GM19025 (cell line): ENCODE measurements around the gene NPR2.

Experiments
- ATAC-seq: cut with Tn5 transposase; IDR thresholded peaks from one replicate; pipeline ENCODE4 v1.9.1; 2021; ENCODE audit warnings: mild to moderate bottlenecking, low read depth, moderate library complexity; ENCODE audit not compliant: unreplicated experiment

The NPR2 gene

DNA sequence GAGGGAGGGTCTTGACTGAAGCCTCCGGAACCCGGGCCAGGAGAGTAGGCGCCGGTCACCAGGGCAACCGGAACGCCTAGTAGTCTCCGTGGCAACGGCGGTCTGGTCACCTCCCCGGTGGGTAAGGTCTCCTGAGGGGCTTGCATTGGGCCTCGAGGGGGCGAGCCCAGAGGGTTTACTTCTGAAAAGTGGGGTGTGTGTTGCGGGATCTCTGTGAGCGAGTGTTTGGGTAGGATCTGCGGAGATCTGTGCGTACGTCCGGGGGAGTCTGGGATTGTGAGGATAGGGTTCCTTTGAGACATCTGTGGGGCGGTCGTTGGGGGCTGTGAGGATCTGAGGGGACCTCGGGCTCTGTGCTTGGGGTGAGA is 37.3 kb downstream of the NPR2 start, which contains the start of gene FAM221B:
TSS of gene FAM221B (minus strand) at position 17 of the 368 bp plus-strand sequence. CDS start 2,571 bp downstream, outside the sequence.
- no peak for ATAC-seq

DNA sequence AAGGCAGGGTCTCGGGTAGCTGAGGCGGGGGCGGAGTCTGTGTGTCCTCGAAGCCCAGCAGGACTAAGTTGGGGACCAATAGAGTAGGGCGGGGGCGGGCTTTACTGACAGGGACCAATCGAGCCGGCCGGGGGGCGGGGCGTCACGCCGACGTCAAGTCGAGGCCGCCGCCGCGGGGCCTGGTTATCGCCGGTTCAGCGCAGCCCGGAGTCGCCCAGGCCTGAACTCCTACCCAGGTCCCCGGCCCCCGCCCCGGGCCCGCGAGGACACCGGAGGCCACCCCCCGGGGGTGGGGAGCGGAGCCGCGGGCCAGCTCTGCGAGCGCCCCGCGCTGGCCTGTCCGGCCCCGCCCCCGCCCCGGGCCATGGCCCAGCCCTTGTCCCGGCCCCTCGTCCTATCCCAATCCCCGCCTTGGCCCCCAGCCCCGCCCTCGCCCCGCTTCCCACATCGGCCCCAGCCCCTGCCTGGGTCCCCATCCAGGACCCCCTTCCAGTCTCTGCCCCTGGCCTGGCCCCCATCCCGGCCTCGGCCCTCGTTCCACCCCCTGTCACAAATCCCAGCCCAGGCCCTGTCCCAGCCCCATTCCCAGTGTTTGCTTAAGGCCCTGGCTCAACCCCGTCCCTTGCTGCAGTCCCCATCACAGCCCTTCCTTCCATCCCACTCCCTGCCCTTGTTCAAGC is 37.8 kb downstream of the NPR2 start, which contains the start of gene TMEM8B:
TSS of gene TMEM8B (plus strand) at position 145 of the 680 bp plus-strand sequence. CDS start at position 365, 220 bp downstream.
- ATAC-seq = peak; percentile 78

DNA sequence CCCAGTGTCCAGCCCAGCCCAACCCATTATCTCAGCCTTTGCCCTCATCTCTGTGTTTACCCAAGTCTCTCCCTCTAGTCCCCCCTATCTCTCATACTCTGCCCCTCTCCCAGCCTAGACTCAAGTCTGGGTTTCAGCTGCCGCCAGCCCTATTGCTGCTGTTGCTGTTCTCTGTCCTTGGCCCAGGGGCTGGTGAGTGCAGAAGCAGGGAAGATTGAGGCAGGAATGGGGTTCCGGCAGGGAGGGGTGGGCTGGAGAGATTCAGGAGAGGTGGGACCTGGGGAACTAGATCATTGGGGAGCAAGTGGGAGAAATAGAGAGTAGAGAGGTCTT is 38.3 kb downstream of the NPR2 start:
- no peak for ATAC-seq

DNA sequence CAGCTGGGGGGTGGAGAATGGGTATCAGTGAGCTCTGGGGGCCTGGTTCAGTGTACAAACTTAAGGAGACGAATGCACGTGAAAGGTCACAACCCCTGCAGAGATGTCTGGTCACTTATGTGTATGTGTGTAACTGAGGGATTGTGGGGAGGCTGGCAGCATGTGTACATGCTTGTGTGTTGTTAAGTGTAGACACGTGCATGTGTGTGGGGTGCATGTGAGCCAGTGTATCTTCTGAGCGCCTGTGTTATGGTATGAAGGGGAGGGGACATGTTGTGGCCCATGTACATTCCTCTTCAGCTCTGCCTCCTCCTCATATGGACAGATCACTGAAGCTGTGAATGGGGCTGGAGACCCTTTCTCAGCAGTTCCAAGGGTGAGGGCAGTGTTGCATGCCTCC is 39.6 kb downstream of the NPR2 start:
- no peak for ATAC-seq

DNA sequence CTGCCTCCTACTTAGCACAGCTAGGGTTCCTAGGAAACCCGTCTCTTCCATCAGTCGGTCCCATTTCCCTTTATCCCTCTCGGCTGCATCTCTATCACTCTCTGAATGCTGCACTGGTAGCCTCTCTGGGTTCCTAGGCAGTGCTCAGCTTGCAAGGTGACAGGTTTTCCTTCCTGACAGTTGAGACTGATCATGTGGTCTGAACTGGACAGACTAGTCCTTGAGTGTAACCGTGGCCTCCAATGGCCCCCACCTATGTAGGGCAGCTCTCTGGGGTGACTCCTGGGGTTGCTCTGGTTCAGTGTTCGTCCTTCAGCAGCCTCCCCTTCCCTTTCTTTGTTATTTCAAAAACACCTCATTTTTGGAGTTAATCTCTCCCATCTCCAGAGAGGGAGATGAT is 41.4 kb downstream of the NPR2 start:
- no peak for ATAC-seq

DNA sequence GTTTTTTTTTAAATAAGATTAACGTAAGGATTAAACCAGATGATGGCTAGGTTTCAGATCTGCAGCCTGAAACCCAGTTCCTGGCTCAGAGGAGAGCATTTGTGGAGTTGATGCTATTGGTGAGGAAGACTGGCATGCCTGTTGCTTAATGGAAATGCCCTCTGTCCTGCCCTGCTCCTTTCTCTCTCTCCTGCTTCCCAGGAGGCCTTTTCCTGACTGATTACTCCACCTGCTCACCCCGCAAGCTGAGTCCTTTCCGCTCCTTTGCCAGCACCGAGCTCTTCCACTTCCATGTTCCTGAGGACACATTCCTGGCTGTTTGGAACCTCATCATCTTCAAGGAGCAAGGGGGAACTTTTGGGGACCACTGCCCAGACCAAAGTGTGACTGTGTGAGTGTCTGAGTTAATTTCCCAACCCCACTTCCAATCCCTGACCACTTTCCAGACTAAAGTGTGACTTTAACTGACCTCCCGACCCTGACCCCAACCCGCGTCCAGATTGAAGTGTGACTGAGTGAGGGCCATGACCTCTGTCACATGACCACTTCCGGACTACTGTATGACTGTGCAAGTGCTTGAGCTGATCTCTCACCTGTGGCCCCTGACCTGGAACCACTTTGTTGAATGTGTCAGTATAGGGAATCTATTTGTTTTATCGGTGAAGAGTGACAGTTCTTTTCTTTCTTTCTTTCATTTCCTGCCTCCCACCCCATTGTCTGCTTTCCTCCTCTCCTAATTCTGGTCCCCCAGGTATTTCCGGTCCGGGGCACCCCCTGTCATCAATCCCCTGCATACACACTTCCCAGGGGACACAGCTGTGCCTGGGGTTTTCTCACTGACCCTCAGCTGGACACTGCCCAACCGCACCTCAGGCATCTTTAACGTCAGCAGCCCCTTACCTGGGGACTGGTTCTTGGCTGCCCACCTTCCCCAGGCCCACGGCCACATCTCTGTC is 43.1 kb downstream of the NPR2 start:
- no peak for ATAC-seq

DNA sequence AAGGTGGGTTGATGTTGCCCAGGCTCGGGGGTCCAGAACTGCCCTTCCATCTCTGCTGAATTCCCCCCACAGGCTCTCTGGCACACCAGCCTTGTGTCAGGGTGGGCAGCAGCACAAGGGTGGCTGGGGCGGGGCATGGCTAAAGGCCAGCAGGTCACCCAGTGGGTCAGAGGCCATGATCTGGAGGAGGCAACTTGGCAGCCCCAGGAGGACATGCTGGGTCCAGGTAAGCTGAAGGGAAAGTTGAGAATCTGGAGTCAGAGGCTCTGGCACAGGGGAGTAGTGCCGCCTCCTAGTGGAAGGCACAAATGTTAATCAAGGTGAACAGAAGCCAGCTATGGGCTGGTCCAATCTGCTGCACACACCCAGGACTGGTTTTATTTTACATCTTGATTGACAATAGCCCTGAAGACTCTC is 43.8 kb downstream of the NPR2 start:
- no peak for ATAC-seq

DNA sequence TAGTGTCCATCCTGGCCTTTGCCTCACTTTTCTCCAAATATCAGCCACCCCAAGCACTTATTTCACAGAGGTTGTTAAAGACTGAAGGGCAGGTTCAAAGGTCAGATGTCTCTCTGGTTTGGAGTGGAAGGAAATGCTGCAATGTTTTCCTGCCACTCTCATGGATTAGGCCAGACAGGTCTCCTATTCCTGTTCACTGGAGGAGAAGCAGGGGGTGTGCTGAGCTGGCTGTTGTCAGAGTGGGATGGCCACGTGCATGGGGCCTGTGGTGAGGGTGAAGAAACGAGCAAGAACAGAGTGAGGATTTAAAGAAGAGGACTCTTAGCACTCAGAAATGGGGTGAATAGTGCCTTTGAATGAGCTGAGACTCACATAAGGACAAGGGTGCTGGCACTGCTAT is 44.4 kb downstream of the NPR2 start:
- ATAC-seq = no peak

DNA sequence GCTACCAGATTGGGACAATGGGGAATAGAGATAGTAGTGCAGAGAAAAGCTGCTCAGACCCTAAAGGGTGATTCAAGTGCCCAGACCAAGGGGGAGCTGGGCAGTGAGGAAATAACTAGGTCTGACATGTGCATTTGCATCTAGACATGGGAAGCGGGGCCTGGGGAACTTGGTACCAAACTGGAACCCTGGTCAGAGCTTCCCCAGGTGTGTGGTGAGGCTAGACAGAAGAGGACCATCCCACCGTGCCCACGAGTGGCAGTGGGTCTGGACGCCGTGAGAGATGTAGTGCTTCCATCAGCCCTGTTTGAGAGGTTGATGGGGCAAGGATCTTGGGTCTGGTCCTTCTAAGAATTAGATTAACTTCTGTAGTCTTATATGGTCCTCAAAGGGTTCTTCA is 45.2 kb downstream of the NPR2 start:
- ATAC-seq = no peak

DNA sequence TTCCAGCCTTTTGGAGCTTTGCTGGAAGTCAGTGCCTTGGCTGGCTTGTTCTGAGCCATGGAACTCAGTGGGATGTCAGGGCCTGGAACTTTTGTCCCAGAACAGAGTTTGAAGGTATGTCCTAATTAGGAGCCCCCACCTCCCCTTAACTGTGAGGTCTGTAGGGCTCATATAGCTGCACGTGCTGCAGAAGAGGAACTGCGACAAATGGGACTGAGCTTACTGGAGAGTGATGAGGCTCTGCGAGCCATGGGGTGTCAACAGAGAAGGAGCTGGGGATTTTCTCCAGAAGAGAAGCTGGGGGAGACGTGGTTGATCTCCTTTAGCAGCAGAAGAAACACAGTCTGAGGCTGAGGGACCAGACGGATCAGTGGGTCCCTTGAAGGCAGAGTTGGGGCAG is 48.5 kb downstream of the NPR2 start:
- no peak for ATAC-seq

DNA sequence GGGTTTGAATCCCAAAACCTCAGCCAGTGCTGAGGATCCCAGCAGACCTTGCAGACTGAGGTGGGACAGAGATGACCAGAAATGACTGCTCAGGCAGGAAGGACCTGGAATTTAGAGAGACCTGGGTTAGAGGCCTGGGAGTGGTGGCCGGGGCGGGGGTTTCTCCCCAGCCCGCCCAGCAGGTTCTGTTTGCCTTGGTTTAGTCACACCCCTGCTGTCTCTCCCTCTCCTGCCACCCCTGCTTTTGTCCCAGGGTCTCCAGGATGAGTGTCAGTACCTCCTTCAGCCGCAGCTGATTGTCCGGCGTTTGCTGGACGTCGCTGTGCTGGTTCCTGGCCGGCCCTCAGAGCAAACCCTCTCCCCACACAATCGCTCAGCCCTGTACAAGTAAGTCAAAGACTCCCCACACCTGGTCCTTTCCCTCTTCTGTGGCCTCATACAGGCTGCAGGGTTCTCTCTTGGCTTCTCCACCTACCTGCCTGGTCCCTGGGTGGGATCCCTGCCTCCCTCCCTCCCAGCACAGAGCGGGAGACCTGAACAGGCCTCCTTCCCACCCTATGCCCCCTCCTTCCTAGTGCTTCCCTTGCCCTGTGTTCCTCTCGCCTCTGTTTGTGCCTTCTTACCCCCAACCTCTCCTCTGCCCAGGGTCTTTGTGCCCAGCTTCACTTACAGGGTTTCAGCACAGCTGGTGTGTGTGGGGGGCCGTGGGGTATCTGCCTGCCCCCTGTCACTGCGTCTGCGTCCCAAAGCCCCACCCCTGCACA is 49.7 kb downstream of the NPR2 start:
- no peak for ATAC-seq

DNA sequence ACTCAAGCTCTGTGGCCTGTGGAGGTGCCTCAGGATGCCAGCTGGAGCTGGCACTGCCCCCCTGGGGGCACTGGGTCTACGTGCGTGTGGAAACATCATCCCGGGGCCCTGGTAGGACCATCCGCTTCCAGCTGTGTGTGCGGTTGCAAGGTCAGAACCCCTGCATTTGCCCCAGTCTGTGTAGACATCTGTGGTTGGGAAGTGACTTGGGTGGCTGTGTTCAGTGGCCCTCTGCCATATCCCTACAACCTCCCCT is 50.2 kb downstream of the NPR2 start:
- ATAC-seq = no peak

DNA sequence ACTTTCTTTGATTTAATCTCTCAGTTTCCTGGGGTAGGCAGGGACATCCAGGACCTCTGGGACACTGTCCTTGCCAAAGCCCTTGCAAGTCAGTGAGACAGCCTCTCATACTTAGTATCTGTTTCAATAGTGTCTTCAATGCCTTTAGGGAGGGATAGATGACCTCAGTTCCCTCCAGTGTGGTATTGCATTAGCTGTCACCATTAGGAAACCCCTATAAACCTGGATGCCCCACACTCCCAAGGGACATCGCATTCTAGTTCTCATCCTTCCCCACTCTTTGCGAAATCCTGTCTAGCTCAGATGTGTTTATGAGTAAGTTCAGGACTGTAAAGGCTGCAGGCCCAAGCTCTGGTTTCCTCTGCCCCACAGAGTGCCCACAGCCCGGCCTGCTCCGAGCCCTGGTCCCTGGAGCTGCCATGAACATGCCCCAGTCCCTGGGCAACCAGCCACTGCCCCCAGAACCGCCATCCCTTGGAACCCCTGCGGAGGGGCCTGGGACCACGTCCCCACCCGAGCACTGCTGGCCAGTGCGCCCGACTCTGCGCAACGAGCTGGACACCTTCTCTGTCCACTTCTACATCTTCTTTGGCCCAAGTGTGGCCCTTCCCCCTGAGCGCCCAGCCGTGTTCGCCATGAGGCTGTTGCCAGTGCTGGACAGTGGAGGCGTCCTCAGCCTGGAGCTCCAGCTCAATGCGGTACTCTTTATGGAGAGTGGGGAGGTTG is 50.8 kb downstream of the NPR2 start:
- no peak for ATAC-seq

DNA sequence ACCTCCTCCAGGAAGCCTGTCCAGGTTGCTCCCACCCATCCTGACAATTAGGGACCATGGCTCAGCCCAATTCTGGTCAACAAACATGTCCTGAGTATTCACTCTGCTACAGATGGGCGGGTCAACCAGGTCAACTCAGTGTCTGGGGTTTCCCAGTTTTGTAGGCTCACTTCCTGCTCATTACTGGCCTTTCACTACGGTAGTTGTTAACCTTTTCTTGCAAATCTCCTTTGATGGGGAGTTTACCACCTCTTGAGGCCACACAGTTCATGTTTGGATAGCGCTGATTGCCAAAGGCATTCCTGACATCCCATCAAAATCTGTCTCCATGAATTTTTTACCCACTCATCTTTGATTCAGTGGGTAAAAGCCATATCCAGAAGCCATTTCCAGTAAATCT is 51.4 kb downstream of the NPR2 start:
- peak; percentile 78 for ATAC-seq

DNA sequence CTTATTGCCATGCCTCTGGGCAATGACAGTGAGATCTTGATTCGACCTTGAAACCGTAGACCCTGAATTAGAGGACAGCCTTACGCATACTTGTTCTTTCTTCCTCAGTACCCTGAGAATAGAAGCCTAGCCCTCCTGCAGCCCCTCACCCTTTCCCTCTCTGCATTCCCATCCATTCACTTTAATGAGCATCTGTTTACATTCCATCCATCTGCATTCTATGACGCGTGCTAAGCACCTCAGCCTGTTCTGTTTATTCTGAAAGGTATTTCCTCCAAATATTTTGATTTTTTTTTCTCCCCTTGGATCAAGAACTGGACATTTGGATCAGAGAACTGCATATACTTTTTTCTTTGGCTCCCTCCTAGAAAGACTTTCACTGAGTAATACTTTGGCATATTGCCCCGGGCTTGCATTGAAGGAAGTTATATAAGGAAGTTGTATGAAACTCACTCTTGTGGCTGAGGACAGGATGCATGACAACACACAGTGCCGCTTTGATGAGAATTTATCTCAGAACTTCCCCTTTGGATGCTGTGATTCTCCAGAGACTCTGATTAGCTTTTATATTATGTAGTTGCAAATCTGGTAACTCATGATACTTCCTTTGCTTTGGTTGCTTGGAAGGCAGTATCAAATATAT is 53.4 kb downstream of the NPR2 start:
- ATAC-seq = no peak

DNA sequence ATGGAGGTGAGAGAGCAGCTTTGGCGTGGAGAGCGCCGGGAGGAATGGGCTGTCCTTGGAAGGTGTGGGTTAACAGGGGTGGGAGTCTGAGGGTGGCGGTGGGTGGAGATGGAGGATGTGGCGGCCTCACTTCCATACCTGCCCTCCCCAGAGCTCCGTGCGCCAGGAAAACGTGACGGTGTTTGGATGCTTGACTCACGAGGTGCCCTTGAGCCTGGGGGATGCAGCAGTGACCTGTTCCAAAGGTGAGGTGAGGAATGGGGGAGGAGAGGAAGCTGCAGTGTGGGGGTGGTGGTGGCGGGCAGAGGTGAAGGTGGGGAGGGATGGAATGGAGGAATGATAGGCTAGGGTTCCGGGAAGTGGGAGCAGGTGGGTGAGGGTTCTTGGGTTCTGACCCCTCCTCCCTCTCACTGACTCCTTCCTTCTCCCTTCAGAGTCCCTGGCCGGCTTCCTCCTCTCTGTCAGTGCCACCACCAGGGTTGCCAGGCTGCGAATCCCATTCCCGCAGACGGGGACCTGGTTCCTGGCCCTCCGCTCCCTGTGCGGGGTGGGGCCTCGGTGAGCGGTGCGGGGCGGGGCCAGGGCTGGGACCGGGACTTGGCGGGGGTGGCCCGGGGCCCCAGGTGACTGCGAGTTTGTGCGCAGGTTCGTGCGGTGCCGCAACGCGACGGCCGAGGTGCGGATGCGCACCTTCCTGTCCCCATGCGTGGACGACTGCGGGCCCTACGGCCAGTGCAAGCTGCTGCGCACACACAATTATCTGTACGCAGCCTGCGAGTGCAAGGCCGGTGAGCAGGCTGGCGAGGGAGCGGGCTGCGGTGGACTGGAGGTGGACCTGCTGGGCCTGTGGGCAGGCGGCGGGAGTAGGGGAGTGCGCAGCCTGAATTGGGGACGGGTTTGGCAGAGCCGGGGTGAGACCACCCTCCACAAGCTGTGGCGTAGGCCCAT is 54.7 kb downstream of the NPR2 start:
- no peak for ATAC-seq

DNA sequence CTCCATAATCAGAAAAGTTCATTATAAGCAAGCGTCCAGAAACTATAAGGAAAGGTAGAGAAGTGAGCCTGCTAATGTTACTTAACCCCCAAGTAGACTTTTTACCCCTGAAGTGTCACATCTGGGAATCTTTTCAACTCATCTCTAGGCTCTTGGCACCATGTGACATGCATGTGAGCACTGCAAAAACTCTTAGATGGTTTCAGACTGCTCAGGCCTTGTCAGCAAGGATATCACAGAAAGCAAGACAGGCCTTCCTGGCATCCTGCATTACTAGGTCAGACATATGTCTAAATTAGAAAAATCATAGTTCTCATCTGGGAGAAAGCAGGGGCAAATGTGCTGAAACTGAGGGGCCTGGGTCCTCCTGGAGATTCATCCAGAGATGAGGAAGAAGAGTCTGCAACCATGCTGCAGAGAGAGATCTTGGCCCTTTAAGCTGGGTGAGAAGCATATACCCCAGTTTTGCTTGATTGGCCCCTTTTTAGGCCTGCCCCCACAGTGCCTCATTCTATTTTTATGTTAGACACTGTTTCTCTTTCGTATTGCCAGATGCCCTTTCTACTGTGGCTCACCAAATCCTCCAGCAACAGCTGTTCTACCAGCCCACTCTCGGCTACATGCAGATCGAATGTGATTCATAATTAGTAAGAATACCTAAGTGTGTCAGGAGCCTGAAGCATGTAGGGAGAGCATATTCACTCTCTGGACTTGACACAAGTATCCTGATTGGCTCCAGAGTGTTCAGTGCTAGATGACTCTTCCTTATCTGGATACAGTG is 56.6 kb downstream of the NPR2 start:
- peak; percentile 93 for ATAC-seq

DNA sequence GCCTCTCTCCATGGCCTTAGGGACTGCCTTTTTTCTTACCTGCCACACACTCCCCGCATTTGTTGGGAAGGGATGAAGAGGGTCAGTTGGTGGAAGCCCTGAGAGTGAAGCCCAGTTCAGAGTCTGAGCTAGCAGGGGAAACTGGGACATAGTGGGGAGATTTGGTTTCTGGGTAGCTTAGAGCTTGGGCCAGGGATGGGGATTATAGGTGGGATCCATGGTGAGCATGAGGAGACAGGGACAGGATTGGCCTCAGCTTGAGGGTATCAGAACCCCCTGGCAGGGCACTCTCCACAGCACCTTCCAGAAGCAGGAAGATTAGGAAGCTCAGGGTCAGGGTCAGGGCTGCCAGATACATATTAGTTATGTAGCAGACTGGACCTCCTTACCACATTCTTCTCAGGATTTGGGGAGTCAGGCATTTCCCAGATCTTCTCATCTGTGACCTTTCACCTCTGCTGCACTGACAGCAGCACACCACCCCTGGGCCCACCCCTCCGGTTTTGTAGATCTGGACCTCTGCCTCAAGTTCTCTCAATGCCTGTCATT is 61.0 kb downstream of the NPR2 start:
- ATAC-seq = no peak
